HG03039 (cell line): ENCODE results near the gene METTL25.
"Not testable (repeated sequence)": the region's sequence is repeated elsewhere in the genome, so short reads cannot be mapped to it uniquely, and the experiment has no call there.

Source experiments
- ATAC-seq: cut with Tn5 transposase; IDR thresholded peaks from one replicate; pipeline ENCODE4 v1.9.1; 2021; ENCODE audit warnings: mild to moderate bottlenecking, moderate library complexity; ENCODE audit not compliant: unreplicated experiment

METTL25 gene, protein sequence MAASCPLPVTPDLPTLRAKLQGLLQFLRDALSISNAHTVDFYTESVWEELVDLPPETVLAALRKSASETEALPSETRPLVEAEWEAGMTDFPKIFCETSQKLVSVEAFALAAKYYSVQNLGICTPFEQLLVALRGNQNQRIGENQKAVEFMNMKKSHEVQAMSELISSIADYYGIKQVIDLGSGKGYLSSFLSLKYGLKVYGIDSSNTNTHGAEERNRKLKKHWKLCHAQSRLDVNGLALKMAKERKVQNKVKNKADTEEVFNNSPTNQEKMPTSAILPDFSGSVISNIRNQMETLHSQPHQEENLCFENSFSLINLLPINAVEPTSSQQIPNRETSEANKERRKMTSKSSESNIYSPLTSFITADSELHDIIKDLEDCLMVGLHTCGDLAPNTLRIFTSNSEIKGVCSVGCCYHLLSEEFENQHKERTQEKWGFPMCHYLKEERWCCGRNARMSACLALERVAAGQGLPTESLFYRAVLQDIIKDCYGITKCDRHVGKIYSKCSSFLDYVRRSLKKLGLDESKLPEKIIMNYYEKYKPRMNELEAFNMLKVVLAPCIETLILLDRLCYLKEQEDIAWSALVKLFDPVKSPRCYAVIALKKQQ

DNA sequence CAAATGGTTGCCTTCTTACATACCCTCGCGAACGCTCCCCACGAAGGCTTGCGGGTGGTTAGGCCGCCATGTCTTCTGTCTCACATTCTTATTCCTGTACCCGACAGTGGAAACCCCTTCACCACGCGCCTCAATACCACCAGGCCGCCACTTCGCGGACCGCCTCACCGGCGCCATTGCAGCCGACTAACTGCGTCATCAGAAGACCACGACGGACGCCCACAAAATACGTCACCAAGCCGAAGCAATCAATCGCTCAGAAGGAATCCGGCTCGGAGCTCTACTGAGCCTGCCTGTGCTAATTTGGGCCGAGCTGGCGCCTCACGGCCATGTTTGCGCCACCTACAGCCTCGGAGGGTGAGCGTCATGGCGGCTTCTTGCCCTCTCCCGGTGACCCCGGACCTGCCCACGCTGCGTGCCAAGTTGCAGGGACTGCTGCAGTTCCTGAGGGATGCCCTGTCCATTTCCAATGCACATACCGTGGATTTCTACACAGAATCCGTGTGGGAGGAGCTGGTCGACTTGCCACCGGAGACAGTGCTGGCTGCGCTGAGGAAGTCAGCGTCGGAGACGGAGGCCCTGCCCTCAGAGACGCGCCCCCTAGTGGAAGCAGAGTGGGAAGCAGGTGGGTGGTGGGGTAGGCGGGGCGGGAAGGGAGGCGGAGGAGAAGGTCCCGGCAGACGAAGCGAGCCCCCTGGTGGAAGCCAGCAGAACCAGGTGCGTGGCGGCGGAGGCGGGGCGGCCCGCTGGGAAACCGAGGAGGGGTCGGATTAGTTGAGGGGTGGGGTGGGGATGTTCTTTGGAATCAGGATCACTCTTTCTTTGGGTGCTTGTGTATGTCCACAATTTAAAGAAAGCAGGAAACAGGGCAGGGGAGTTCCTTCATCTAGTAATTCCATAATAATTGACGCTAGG lies at the start of gene METTL25, which contains the start of gene CCDC59:
Gene METTL25 (plus strand): TSS at position 330 of the 915 bp plus-strand sequence. CDS start 37 bp downstream, at position 367.
Gene CCDC59 (minus strand): TSS at position 188 of the 915 bp plus-strand sequence. CDS start 11 bp downstream, at position 177.
- ATAC-seq: peak; percentile 95

DNA sequence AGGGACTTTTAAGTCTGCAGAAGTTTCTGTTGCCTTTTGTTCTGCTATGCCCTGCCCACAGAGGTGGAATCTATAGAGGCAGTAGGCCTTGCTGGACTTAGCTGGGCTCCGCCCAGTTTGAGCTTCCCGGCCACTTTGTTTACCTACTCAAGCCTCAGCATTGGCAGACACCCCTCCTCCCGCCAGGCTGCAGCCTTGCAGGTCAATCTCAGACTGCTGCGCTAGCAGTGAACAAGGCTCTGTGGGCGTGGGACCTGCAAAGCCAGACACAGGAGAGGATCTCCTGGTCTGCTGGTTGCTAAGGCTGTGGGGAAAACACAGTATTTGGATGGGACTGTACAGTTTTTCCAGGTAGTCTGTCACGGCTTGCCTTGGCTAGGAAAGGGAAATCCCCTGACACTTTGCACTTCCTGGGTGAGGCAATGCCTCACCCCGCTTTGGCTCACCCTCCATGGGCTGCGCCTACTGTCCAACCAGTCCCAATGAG lies 43.9 kb upstream of the METTL25 start:
- ATAC-seq: no peak

DNA sequence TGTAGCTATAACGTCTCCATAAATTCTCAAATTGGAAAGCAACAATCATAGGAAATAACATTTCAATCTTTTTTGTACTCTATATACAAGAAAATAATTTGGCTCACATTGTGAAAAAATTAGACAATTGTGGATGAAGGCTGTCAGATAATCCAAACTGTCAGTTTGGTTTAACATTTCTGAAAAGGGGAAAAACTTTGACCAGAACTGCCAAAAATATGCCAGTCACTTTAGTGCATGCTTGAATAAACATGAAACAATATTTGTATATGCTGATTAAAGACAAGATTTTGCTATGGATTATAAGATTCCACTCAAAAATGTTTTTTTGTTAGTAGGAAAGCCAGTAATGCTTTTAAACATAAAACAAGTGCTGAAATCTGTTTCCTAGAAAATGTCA lies 39.1 kb upstream of the METTL25 start:
- no peak for ATAC-seq

DNA sequence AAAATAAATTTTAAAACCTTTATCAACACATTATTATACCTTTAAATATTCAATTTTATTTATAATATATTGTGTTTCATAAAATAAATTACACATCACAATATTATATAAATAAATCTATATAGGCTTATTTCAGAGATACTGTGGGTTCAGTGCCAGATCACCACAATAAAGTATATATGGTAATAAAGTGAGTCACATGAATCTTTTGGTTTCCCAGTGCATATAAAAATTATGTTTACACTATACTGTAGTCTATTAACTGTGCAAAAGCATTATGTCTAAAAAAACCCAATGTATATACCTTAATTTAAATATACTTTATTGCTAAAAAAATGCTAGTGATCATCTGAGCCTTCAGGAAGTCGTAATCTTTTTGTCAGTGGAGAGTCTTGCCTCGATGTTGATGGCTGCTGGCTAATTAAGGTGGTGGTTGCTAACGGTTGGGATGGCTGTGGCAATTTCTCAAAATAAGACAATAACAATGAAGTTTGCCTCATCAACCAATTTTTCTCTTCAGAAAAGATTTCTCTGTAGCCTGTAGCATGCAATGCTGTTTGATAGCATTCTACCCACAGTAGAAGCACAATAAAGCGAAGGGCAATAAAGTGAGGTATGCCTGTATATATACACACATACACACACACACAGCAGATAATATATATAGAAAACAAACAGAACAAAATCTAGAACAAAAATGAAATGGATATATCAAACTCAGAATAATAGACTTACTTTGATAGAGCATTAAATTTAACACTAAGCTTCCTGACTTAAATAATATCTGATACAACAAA lies 32.6 kb upstream of the METTL25 start:
- no peak for ATAC-seq

DNA sequence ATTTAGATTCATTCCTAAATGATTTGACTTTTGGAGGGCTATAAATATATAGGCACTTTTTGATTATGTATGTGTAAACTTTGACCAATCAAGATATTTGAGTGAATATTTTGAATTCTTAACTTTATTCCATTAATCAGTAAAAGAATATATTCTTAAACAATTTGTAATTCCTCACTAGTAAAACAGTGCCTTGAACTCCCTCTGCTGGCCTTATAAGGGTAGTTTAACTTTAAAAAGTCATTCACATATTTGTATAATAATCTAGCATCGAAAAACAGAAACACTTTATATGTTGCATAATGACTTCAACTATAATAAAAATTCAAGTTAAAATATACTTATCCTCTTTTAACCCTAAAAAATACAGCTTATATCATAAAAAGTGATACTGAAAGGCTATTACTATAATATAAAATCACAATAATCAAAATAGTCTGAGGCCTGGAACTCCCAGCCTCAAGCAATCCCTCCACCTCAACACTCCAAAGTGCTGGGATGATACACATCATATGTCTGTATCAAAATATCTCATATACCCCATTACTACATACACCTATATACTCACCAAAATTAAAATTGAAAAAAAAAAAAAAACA lies 31.3 kb upstream of the METTL25 start:
- no peak for ATAC-seq

DNA sequence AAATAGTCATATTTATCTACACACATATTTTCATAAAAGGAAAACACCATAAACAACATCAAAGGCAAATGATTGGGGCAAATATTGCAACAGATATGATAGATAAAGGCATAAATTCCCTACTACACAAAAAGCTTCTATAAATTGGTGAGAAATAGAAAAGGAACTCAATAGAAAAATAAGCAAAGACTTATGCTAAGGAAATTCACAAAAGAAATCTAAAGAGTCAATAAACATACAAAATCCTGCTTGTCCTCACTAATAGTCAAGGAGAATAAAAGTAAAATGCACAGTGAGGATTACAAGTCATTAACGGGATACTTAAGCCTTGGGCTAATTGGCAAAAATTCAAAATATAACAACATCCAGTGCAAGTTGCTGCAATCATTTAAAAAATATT lies 30.5 kb upstream of the METTL25 start:
- no peak for ATAC-seq

DNA sequence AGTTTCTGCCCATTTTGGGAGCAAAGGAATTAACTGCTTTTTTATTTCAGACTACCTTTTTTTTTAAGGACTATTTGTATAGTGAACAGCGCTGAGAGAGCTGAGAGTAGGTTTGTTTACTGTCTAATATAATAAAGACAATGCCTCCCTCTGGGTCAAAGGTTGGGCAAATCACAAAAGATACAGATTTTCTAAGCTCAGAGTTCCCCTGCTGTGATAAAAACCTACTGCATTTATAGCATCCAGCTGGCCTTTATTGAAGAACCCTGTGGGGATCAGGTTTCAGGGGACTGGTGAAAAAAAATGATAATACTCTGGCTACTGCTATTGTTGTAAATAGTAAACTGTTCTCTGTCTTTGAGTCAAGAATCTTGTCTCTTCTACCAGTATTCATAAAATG lies 28.8 kb upstream of the METTL25 start:
- no peak for ATAC-seq

DNA sequence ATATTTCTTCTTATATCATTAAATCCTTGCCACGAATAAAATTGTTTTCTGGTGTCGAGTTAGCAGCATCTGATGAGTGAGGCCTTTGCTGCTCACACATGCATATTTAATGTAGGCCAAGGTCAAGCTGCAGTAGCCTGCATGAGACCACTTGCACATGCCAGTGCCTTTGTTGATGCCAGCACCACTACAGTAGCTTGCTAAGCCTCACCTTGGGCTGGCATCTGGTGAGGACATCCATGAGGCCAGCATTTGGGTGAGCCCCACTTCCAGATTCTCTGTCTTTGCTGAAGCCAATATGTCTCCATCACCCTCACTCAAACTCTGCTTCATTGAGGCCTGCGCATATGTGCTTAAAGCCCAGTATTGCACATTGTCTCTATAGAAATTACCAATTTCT lies 8.2 kb upstream of the METTL25 start:
- ATAC-seq: no peak

DNA sequence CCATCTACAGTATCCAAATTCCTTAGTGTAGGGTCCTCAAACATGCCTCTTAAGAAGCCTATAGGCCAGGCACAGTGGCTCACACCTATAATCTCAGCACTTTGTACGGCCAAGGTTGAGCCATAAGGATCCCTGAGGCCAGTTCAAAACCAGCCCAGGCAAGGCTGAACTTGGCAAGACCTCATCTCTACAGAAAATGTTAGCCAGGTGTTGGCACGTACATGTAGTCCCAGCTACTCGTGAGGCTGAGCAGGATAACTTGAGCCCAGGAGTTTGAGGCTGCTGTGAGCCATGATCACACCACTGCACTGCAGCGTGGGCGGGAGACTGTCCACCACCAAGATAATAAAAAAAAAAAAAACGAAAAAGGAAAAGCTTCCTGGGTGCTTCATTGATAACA lies 6.9 kb upstream of the METTL25 start:
- no peak for ATAC-seq

DNA sequence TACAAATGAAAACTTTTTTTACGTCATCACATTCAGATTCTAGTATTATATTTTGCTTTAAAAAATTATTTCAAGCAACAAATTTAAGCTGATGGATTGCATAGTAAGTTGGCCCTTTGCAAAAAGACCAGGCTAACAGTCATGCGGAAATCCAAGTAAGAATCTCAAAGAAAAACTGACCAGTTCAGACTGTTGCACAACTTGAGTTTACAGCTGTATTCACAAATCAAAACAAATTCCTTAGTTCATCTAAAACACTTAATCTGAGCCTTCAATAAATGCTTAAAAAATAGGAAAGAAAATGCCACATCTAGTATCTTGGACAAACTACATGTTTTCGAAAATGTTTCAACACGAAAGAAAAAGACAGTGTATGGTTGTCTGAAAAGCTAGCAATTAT lies 989 bp upstream of the METTL25 start:
- no peak for ATAC-seq

DNA sequence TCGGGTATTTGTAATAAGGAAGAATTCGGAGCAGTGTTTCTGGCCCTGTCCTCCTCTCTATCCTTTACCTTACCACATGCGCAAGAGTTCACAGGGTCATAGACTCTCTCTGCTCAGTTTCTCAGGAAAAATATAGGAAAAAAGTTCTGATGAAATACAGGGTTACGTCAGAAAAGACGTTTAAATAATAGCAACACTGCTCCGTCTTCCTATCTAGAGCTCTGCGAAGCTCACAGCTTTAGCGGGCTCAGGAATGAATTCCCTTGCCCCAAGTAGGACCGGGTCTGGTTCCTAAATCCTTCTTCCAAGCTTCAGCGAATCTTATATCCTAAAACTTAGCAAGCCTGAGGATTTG lies 507 bp upstream of the METTL25 start:
- no peak for ATAC-seq

DNA sequence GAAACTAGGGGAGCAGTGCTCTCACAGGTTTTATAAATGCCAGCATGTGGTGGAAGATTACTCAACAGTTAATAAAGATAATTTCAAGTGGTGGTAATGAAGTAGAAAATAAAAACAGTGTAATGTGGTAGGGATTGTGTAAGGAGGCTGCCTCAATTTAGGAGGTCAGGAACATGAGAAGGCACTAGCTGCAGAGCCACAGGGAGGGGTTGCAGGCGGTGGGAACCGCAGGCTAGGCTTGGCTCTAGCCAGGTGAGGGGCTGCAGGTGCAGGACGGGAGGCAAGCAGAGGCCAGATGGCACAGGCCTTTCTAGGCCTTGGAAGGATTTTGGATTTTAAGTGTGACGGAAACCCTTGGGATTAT lies 768 bp downstream of the METTL25 start:
- no peak for ATAC-seq

DNA sequence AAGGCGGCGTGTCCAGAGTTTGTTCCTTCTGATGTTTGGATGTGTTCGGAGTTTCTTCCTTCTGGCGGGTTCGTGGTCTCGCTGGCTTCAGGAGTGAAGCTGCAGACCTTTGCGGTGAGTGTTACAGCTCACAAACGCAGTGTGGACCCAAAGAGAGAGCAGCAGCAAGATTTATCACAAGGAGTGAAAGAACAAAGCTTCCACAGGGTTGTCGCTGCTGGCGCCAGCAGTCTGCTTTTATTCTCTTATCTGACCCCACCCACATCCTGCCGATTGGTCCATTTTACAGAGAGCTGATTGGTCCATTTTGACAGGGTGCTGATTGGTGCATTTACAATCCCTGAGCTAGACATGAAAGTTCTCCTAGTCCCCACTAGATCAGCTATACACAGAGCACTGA lies 2.5 kb downstream of the METTL25 start:
- ATAC-seq: not testable (repeated sequence)

DNA sequence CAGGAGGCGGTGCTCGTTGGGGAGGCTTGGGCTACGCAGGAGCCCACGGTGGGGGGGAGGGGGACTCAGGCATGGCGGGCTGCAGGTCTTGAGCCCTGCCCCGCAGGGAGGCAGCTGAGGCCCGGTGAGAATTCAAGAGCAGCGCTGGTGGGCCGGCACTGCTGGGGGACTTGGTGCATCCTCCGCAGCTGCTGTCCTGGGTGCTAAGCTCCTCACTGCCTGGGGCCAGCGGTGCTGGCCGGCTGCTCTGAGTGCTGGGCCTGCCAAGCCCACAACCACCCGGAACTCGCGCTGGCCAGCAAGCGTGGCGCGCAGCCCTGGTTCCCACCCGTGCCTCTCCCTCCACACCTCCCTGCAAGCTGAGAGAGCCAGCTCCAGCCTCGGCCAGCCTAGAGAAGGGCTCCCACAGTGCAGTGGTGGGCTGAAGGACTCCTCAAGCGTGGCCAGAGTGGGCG lies 3.2 kb downstream of the METTL25 start:
- no peak for ATAC-seq

DNA sequence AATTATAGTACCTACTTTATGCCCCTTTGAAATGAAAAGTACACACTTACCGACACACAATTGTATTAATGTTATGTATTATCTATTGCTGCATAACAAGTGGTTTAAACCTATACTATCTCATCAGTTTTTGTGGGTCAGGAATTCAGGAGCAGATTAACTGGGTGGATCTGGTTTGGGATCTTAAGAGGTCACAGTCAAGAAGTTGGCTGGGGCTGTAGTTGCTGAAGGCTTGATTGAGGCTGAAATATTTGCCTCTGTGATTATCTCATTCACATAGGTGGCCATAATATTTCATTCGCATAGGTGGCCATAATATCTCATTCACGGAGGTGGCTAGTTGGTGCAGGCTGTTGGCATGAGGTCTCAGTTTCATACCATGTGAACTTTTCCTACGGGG lies 5.7 kb downstream of the METTL25 start:
- ATAC-seq: no peak

DNA sequence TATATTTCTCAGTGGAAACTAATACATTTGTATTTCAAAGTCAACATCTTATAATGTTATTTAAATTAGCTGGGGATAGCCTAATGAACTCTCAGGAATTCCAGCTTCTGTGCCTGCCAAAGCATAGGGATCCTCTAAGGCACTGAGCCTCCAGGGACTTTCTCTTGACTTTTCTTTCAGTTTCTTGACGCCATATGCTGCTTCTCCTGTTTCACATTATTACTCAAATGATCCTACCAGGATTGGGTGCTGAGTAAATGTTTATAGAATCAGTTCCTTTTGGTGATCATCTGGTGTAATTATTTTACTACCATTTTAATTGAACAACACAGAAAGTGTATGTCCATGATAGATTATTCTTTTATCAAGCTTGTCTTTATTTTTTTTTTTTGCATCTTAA lies 7.9 kb downstream of the METTL25 start:
- ATAC-seq: no peak

DNA sequence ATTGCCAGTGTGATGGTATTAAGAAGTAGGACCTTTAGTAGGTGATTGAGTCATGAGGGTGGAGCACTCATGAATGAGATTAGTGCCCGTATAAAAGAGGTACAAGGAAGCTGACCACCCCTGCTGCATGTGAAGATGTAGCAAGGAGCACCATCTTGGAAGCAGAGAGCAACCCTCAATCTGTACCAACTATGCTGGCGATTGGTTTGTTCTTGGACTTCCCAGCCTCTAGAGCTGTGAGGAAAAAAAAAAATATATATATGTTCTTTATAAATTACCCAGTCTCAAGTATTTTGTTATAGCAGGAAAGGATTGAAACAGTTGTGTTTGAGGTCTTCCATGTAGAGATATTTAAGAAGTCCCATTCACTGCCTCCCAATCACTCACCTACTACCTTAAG lies 16.9 kb downstream of the METTL25 start:
- no peak for ATAC-seq

DNA sequence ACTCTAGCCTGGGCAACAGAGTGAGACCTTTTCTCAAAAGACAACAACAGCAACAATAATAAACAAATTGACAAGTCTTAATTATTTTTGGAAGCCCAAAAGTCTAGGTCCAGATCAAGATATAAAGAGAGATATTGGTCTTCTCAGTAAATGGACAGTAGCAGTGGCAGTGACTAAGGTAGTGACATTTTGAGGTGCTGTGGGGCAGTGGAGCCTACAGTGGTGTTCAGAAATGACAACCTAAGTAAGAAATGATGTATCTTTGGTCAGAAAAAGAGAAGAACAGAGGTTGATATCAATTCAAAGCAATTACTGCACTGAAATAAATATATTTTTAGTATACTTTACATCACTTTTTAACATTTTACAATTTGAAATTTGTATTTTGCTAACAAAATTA lies 20.7 kb downstream of the METTL25 start:
- ATAC-seq: no peak

DNA sequence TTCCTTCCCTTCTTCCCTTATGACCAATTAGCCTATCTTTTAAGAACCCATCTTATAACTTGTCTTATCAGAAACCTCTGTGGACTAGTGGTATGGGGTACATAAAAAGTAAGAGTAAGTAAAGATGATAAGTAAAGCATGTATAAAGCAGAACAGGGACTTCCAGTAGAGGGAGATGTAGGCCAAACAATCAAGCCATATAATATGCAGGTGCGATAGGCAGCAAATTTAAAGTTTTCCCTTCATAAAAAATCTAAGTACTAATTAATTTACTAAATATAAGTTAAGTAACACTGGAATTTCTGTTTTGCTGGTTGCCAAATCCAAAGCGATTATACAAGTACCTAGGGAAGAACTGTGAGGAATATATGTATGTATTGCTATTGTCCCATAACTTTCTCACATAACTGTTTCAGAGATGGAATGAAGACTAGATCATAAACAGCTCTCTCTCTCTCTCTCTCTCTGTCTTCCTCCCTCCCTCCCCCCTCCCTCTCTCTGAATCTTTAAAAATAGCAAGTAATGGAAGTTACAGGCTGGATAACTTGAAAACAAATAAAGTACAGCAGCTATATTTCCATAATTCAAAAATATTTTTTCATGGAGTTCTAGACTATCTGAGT lies 25.7 kb downstream of the METTL25 start:
- no peak for ATAC-seq

DNA sequence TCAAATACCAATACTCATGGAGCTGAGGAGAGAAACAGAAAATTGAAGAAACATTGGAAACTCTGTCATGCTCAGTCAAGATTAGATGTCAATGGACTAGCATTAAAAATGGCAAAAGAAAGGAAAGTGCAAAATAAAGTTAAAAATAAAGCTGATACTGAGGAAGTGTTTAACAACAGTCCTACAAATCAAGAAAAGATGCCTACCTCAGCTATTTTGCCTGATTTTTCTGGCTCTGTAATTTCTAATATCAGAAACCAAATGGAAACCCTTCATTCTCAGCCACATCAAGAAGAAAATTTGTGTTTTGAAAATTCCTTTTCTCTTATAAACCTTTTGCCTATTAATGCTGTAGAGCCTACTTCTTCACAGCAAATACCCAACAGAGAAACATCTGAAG lies 40.5 kb downstream of the METTL25 start:
- no peak for ATAC-seq
